WERI-Rb-1 (cell line): ENCODE results near the gene PGM2.
"Not testable (repeated sequence)": the region's sequence is repeated elsewhere in the genome, so short reads cannot be mapped to it uniquely, and the experiment has no call there.

Experiments
- DNase-seq: peaks from one replicate; pipeline ENCODE4 v3.0.0-alpha.2; 2020
- H3K27ac ChIP-seq: fragments of 250-450 bp; sonication (Bioruptor Pico); 2 replicates; pipeline ENCODE4 v1.5.1; 2020; ENCODE audit warnings: mild to moderate bottlenecking, moderate library complexity
- H3K27me3 ChIP-seq: fragments of 250-450 bp; sonication (Bioruptor Pico); 2 replicates; pipeline ENCODE4 v1.5.1; 2021; ENCODE audit warnings: mild to moderate bottlenecking, low read depth, moderate library complexity; ENCODE audit not compliant: insufficient read depth, severe bottlenecking
- H3K36me3 ChIP-seq: fragments of 250-450 bp; sonication (Bioruptor Pico); 2 replicates; pipeline ENCODE4 v1.5.1; 2020; ENCODE audit warnings: mild to moderate bottlenecking, moderate library complexity
- H3K4me3 ChIP-seq: 2 replicates; pipeline ENCODE4 v1.5.1; 2011; ENCODE audit warnings: low read depth, mild to moderate bottlenecking, control low read depth, low read length
- H3K9me3 ChIP-seq: fragments of 250-450 bp; sonication (Bioruptor Pico); 2 replicates; pipeline ENCODE4 v1.5.1; 2021; ENCODE audit warnings: mild to moderate bottlenecking, moderate library complexity; ENCODE audit not compliant: severe bottlenecking
- CTCF ChIP-seq: IDR thresholded peaks from 2 replicates; pipeline ENCODE4 v1.5.1; 2011; ENCODE audit warnings: low read depth, mild to moderate bottlenecking, control low read depth, inconsistent platforms, low read length

The PGM2 gene

GRCh38 chr4:37826295-37827029 is at the start of gene PGM2:
TSS of gene PGM2 (plus strand) at chr4:37826686. CDS start at chr4:37826733, 47 bp downstream.
- peak; percentile 34; the same call in 1 of the 2 replicates for TF ChIP-seq CTCF
- no peaks in the 10 kb centered on the region for H3K9me3 ChIP-seq
- no peaks in the 10 kb centered on the region for H3K27me3 ChIP-seq
- peak; percentile 91 for DNase-seq
- H3K27ac ChIP-seq: peak within 1 kb of the TSS; percentile 82
- H3K4me3 ChIP-seq: peak within 1 kb of the TSS; percentile 94
- peaks cover 20% of the 10 kb centered on the region for H3K36me3 ChIP-seq

- no peak overlapping the region for H3K27ac ChIP-seq
- TF ChIP-seq CTCF: no peak
- H3K36me3 ChIP-seq: no peaks in the 10 kb centered on the region
- no peak for DNase-seq
- H3K27me3 ChIP-seq: peaks cover 47% of the 10 kb centered on the region
- H3K4me3 ChIP-seq: no peak overlapping the region
- H3K9me3 ChIP-seq: peaks cover 4% of the 10 kb centered on the region
Observed at GRCh38 chr4:37779896-37780295, 46.6 kb upstream of the PGM2 start.

GRCh38 chr4:37780444-37781130 is 45.9 kb upstream of the PGM2 start:
- Histone ChIP-seq H3K4me3 (no peak overlapping the region), H3K36me3 (no peaks in the 10 kb centered on the region), H3K27me3 (peaks cover 54% of the 10 kb centered on the region), H3K27ac (no peak overlapping the region), H3K9me3 (peaks cover 4% of the 10 kb centered on the region)
- no peak for DNase-seq
- TF ChIP-seq CTCF: no peak

- no peak for DNase-seq
- peaks cover 4% of the 10 kb centered on the region for H3K9me3 ChIP-seq
- no peak for TF ChIP-seq CTCF
- no peaks in the 10 kb centered on the region for H3K36me3 ChIP-seq
- H3K27ac ChIP-seq: no peak overlapping the region
- H3K4me3 ChIP-seq: no peak overlapping the region
- peaks cover 56% of the 10 kb centered on the region for H3K27me3 ChIP-seq
Observed at GRCh38 chr4:37781131-37781455, 45.4 kb upstream of the PGM2 start.

- not testable (repeated sequence) for H3K9me3 ChIP-seq, H3K27ac ChIP-seq, H3K4me3 ChIP-seq, H3K36me3 ChIP-seq, DNase-seq
- peaks cover 92% of the 10 kb centered on the region for H3K27me3 ChIP-seq
Observed at GRCh38 chr4:37786267-37786666, 40.2 kb upstream of the PGM2 start.

GRCh38 chr4:37787883-37788460 is 38.5 kb upstream of the PGM2 start:
- peaks cover 93% of the 10 kb centered on the region for H3K27me3 ChIP-seq
- H3K4me3 ChIP-seq, H3K27ac ChIP-seq, DNase-seq, H3K36me3 ChIP-seq, H3K9me3 ChIP-seq: not testable (repeated sequence)
